GM10248 (cell line): ENCODE data around the gene ENKUR.

Source experiments
- CTCF ChIA-PET: fragments of 300-600 bp; sonication (Branson Sonifier 250); formaldehyde crosslinking; extraction: SDS; loops from one replicate; lab custom pipeline; 2021; ENCODE audit warnings: antibody characterized with exemption; lab: Yijun Ruan, JAX
- POLR2A ChIA-PET: fragments of 350-650 bp; sonication (Branson Sonifier 250); formaldehyde crosslinking; extraction: SDS; loops from one replicate; lab custom pipeline; 2020; ENCODE audit warnings: antibody characterized with exemption; lab: Yijun Ruan, JAX
- DNase-seq: peaks from one replicate; pipeline ENCODE4 v3.0.0; 2012; ENCODE audit errors: extremely low spot score
- CTCF ChIP-seq: IDR thresholded peaks from 2 replicates; pipeline ENCODE4 v1.5.1; 2012; ENCODE audit warnings: mild to moderate bottlenecking, low read depth; ENCODE audit errors: extremely low read depth, missing control alignments, control extremely low read depth

The ENKUR gene

GRCh38 chr10:25029519-25029918 is 13.6 kb upstream of the ENKUR start:
- no peak for TF ChIP-seq CTCF
- CTCF ChIA-PET: interaction anchor here (1.3 kb wide), 1 partner anchor 10 kb away, joined by 5 read pairs; no protein-coding TSS in a partner anchor
- POLR2A ChIA-PET: no interaction called here
- no peak for DNase-seq

GRCh38 chr10:25028711-25029110 is 12.8 kb upstream of the ENKUR start:
- ChIA-PET POLR2A (no interaction called here), CTCF (no interaction called here)
- no peak for DNase-seq
- no peak for TF ChIP-seq CTCF

- no peak for TF ChIP-seq CTCF
- DNase-seq: no peak
- ChIA-PET CTCF (no interaction called here), POLR2A (no interaction called here)
Measured at GRCh38 chr10:25026463-25026862, 10.5 kb upstream of the ENKUR start.

GRCh38 chr10:25024528-25024927 is 8.6 kb upstream of the ENKUR start:
- POLR2A ChIA-PET: no interaction called here
- CTCF ChIA-PET: interaction anchor here (1.6 to 2.3 kb wide), 2 partner anchors 21 to 57 kb away, joined by 3 to 11 read pairs; no protein-coding TSS in a partner anchor
- DNase-seq: no peak
- no peak for TF ChIP-seq CTCF

GRCh38 chr10:25023278-25023677 is 7.3 kb upstream of the ENKUR start:
- POLR2A ChIA-PET: no interaction called here
- CTCF ChIA-PET: no interaction called here
- TF ChIP-seq CTCF: no peak
- DNase-seq: no peak

- TF ChIP-seq CTCF: no peak
- CTCF ChIA-PET: interaction anchor here (0.6 to 1.5 kb wide), 2 partner anchors 16 to 401 kb away, joined by 3 read pairs; no protein-coding TSS in a partner anchor
- no peak for DNase-seq
- POLR2A ChIA-PET: no interaction called here
Measured at GRCh38 chr10:25018703-25019102, 2.7 kb upstream of the ENKUR start.
